Psoas muscle (tissue), 8 donors: Measurements from ENCODE around the gene PTTG1IP2. TPM values are rescaled to one million over a fixed set of nuclear protein-coding genes. Genes with fewer than 3 reads are reported as not detected.
"Not testable (repeated sequence)": the region's sequence is repeated elsewhere in the genome, so short reads cannot be mapped to it uniquely, and the experiment has no call there.

Experiments used
- ATAC-seq, 4 donors: fragments of 200-7000 bp; cut with Tn5 transposase; one replicate each; pipeline ENCODE4 v1.9.1; 2020; ENCODE audit warnings: moderate library complexity in 3 of 4, mild to moderate bottlenecking in 2 of 4
- DNase-seq, 2 donors: peaks; one replicate each; pipeline ENCODE4 v3.0.0-alpha.2; 2020
- H3K27ac ChIP-seq: fragments of 200-600 bp; one replicate; pipeline ENCODE4 v1.8.0; 2022
- H3K27me3 ChIP-seq, 3 donors: fragments of 200-600 bp in 1 of 3; one replicate each; pipeline versions ENCODE4 v1.6.1 to v1.8.0; 2013 to 2022; ENCODE audit warnings: low read length in 2 of 3, mild to moderate bottlenecking in 2 of 3, moderate library complexity in 1 of 3; ENCODE audit not compliant: insufficient read depth in 3 of 3
- H3K36me3 ChIP-seq, 2 donors: fragments of 200-600 bp in 1 of 2; one replicate each; pipeline versions ENCODE4 v1.6.1 to v1.8.0; 2013 to 2022; ENCODE audit warnings: low read depth in 1 of 2, mild to moderate bottlenecking in 1 of 2, moderate library complexity in 1 of 2; ENCODE audit not compliant: insufficient read depth in 1 of 2
- H3K4me1 ChIP-seq: fragments of 200-600 bp; one replicate; pipeline ENCODE4 v1.8.0; 2022
- H3K4me3 ChIP-seq: fragments of 200-600 bp; one replicate; pipeline ENCODE4 v1.8.0; 2022; ENCODE audit warnings: mild to moderate bottlenecking
- H3K9me3 ChIP-seq: fragments of 200-600 bp; one replicate; pipeline ENCODE4 v1.8.0; 2022
- CTCF ChIP-seq: fragments of 200-600 bp; IDR thresholded peaks from one replicate; pipeline ENCODE4 v1.8.0; 2022; ENCODE audit warnings: antibody characterized with exemption
- WGBS, 3 donors: extraction: QIAGEN DNeasy Blood & Tissue Kit; methylation state at CpG; one replicate each; pipeline versions ENCODE4 v1.1.6 to v1.1.7; 2013; 5-methylcytosine and 5-hydroxymethylcytosine counted together
- intact Hi-C, 2 donors: fragments of 100-400 bp; cut with DNase I; formaldehyde crosslinking; loops; one replicate each; pipeline versions ENCODE4 v1.11.0 to v1.14.2; 2022
- polyA plus RNA-seq, 3 donors: library from polyadenylated mRNA; stranded (reverse); fragments of 200-250 nt; gene quantifications; one replicate each; pipeline ENCODE4 v1.2.3, GENCODE V29; 2013
- total RNA-seq, 4 donors: library from RNA; stranded (reverse); fragmentation: NEBNext Ultra II Directional in 2 of 4; extraction: Animal tissue kit (Norgen Biotek cat#: 25700) in 2 of 4; gene quantifications; one replicate each; pipeline versions ENCODE4 v1.2.1 to v1.2.4, GENCODE V29; 2021 to 2023
- donor health status: healthy with polysubstance abuse.
- donor health status: DM: no; HTN: no; CAD: no; lungs with moderate emphysema.
- donor health status: Bipolar disorder and iron deficiency.
- donor health status: healthy.
- donor health status: DM: yes; HTN: yes; CAD: no.
- donor health status: DM: no; HTN: no; CAD: no.
- donor health status: DM: no; HTN: no; CAD: no.
- donor health status: DM: yes; HTN: yes; CAD: no.

The PTTG1IP2 gene
- total and polyA plus RNA-seq, 7 donors = not detected

DNA sequence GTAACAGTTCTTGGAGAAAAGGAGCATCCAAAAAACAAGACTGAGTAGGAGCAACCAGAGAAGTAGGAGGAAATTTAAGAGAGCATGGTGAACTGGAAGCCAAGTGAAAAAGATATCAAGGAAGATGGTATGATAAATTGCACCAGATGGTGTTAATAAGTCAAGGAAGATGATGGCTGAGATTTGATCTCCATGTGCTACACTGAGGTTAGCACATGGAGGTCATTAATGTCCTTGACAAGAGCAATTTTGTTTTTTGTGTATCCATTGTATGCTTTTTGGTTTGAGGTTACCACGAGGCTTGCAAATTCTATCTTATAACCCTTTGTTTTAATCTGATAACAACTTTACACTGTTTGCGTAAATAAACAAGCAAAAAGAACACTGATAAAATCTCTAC, 11.3 kb upstream of the PTTG1IP2 start:
- Histone ChIP-seq H3K27me3 (no peaks in the 10 kb centered on the region), H3K4me1 (no peaks in the 10 kb centered on the region), H3K9me3 (no peaks in the 10 kb centered on the region), H3K36me3 (no peaks in the 10 kb centered on the region), H3K4me3 (no peak overlapping the region), H3K27ac (no peak overlapping the region)
- ATAC-seq = no peak
- TF ChIP-seq CTCF = no peak
- whole genome bisulfite sequencing, 3 donors = 65 to 77% (median 75%) methylated on average over 2 of the region's 2 CpGs
- intact Hi-C loops = loop anchor here (5.0 kb wide), 2 partner anchors 169 to 174 kb away; no protein-coding TSS in a partner anchor
- DNase-seq = no peak

DNA sequence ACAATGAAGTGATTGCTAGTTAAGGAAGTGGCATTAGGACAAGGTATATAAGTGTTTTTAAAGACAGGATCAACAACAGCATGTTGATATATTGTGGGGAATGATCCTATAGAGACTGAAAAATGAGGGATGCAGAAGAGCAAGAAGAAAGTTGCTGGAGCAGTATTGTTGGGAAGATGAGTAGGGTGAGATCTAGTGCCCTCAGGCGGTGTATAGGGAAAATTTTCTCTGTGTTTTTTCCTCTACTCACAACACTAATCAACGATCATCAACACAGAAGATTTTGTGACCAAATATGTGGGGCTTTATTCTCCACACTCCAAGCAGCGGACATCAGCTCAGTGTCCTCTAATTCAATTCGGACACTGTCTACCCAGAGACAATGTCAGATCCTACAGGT, 9.6 kb upstream of the PTTG1IP2 start:
- no peak overlapping the region for H3K27ac ChIP-seq
- ATAC-seq = no peak
- H3K36me3 ChIP-seq = no peaks in the 10 kb centered on the region
- no peak for TF ChIP-seq CTCF
- H3K9me3 ChIP-seq = no peaks in the 10 kb centered on the region
- no peak for DNase-seq
- intact Hi-C loops = loop anchor here (5.0 kb wide), 2 partner anchors 167 to 172 kb away; no protein-coding TSS in a partner anchor
- no peak overlapping the region for H3K4me3 ChIP-seq
- H3K27me3 ChIP-seq = no peaks in the 10 kb centered on the region
- no peaks in the 10 kb centered on the region for H3K4me1 ChIP-seq
- WGBS, 3 donors = 80 to 85% (median 82%) methylated on average over 4 of the region's 4 CpGs

GRCh38 chr7:90461219-90461618, 8.2 kb upstream of the PTTG1IP2 start:
- Histone ChIP-seq H3K4me1 (no peaks in the 10 kb centered on the region), H3K36me3 (no peaks in the 10 kb centered on the region), H3K9me3 (no peaks in the 10 kb centered on the region), H3K27me3 (no peaks in the 10 kb centered on the region), H3K4me3 (no peak overlapping the region), H3K27ac (no peak overlapping the region)
- intact Hi-C loops = no loop called here
- TF ChIP-seq CTCF = no peak
- no peak for DNase-seq
- ATAC-seq = peak in 1 of 4 donors; percentile 39

DNA sequence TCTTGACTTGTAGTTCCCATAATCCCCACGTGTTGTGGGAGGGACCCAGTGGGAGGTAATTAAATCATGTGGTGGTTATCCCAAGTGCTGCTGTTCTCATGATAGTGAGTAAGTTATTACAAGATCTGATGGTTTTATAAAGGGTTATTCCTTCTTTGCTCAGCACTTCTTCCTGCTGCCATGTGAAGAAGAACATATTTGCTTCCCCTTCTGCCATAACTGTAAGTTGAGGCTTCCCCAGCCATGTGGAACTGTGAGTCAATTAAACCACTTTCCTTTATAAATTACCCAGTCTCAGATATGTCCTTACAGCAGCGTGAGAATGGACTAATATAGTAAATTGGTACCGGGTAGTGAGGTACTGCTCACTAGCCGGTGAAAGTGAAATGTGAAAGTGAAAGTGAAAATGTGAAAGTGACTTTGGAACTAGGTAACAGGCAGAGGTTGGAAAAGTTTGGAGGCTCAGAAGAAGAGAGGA, 6.2 kb upstream of the PTTG1IP2 start:
- ATAC-seq, H3K9me3 ChIP-seq, DNase-seq, H3K4me1 ChIP-seq, H3K27me3 ChIP-seq, H3K36me3 ChIP-seq, intact Hi-C loops: not testable (repeated sequence)
- Histone ChIP-seq H3K4me3 (peak overlapping the region; percentile 55), H3K27ac (peak overlapping the region; percentile 11)
- 28 to 41% (median 39%) methylated on average over 4 of the region's 4 CpGs for WGBS, 3 donors

DNA sequence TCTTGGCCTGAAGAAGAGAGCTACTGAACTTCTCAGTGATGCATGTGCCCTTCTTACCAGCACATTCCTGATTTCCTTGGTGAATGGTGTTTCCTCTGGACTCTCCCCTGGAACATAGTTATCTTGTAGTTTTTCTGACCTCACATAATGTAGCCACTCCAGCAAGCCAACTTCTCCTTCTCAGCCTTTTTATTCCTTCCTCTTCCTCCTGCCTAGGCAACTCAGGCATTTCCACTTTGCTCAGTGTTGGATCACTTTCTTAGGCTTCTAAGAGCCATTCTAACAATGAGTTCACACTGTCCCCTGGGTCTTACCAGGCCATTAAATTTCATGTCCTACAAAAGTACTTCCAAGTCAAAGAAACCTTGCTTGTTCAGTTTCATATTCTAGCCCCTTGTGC, 3.6 kb upstream of the PTTG1IP2 start:
- no peak overlapping the region for H3K4me3 ChIP-seq
- intact Hi-C loops = no loop called here
- H3K4me1 ChIP-seq = no peaks in the 10 kb centered on the region
- no peaks in the 10 kb centered on the region for H3K36me3 ChIP-seq
- H3K9me3 ChIP-seq = no peaks in the 10 kb centered on the region
- no peaks in the 10 kb centered on the region for H3K27me3 ChIP-seq
- H3K27ac ChIP-seq = no peak overlapping the region
- no peak for ATAC-seq
- no peak for DNase-seq
- TF ChIP-seq CTCF = no peak
